HG03159 (cell line): ENCODE results near the gene FUT8.

ENCODE experiments used
- ATAC-seq: cut with Tn5 transposase; IDR thresholded peaks from one replicate; pipeline ENCODE4 v1.9.1; 2021; ENCODE audit warnings: mild to moderate bottlenecking, moderate library complexity; ENCODE audit not compliant: unreplicated experiment

The FUT8 gene

GRCh38 chr14:65550779-65551643, 138.5 kb downstream of the FUT8 start:
- ATAC-seq, result no peak

- no peak for ATAC-seq
Observed at GRCh38 chr14:65552724-65553123, 140.2 kb downstream of the FUT8 start.

- no peak for ATAC-seq
Observed at GRCh38 chr14:65554837-65555236, 142.3 kb downstream of the FUT8 start.

- no peak for ATAC-seq
Observed at GRCh38 chr14:65555358-65555757, 142.8 kb downstream of the FUT8 start.

GRCh38 chr14:65558363-65558762, 145.8 kb downstream of the FUT8 start:
- ATAC-seq, result no peak

GRCh38 chr14:65560340-65561027, 148.0 kb downstream of the FUT8 start:
- no peak for ATAC-seq

GRCh38 chr14:65564370-65564769, 151.8 kb downstream of the FUT8 start:
- ATAC-seq, result no peak

- no peak for ATAC-seq
Observed at GRCh38 chr14:65565948-65566347, 153.4 kb downstream of the FUT8 start.

GRCh38 chr14:65566820-65567522, 154.4 kb downstream of the FUT8 start:
- ATAC-seq, result no peak

- no peak for ATAC-seq
Observed at GRCh38 chr14:65574611-65575010, 162.1 kb downstream of the FUT8 start.

GRCh38 chr14:65575389-65575788, 162.9 kb downstream of the FUT8 start:
- no peak for ATAC-seq

- ATAC-seq, result no peak
Observed at GRCh38 chr14:65580973-65581372, 168.4 kb downstream of the FUT8 start.

GRCh38 chr14:65581378-65581777, 168.8 kb downstream of the FUT8 start:
- ATAC-seq, result no peak

- ATAC-seq, result no peak
Observed at GRCh38 chr14:65581799-65582198, 169.3 kb downstream of the FUT8 start.

- ATAC-seq, result no peak
Observed at GRCh38 chr14:65585216-65585615, 172.7 kb downstream of the FUT8 start.

- no peak for ATAC-seq
Observed at GRCh38 chr14:65588426-65589140, 176.1 kb downstream of the FUT8 start.

GRCh38 chr14:65594153-65594881, 181.8 kb downstream of the FUT8 start:
- ATAC-seq, result no peak

GRCh38 chr14:65594882-65595237, 182.3 kb downstream of the FUT8 start:
- no peak for ATAC-seq

GRCh38 chr14:65599375-65599774, 186.8 kb downstream of the FUT8 start:
- no peak for ATAC-seq

- ATAC-seq, result no peak
Observed at GRCh38 chr14:65600742-65601141, 188.2 kb downstream of the FUT8 start.
